Amniotic epithelial cell (primary cell): ENCODE results near the gene SHC4.
A peak's percentile ranks its signal among the peaks of the same experiment; 100 is the strongest.
"Not testable (repeated sequence)": the region's sequence is repeated elsewhere in the genome, so short reads cannot be mapped to it uniquely, and the experiment has no call there.

ENCODE experiments used
- DNase-seq: peaks from one replicate; pipeline ENCODE4 v3.0.0-alpha.2; 2010; ENCODE audit warnings: low read depth

Gene SHC4

DNA sequence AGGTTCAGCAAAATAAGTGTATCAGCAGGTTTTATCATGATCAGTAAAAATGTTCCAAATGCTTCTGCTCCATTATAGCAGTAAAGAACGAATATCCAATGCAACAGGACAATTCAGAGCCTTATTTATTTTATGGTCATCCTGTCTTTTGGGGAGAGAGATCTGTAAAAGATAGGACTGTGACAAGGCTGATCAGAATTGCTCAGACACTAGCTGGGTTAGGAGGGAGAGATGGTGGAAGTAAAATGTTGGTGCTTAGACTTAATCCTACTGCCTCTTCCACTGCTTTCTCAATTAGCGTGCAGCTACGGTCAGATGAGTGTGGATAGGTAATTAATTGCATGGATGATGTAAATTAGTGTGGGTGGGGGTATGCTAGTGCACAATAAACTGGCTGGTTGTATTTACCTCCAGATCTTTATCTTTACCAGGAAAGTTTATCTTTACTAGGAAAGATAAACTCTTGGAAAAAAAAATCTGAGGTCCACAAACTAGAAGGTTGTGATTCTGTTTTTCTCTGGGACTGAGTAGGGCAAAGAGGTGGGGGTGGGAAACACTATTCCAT is 83.6 kb downstream of the SHC4 start:
- DNase-seq: no peak

DNA sequence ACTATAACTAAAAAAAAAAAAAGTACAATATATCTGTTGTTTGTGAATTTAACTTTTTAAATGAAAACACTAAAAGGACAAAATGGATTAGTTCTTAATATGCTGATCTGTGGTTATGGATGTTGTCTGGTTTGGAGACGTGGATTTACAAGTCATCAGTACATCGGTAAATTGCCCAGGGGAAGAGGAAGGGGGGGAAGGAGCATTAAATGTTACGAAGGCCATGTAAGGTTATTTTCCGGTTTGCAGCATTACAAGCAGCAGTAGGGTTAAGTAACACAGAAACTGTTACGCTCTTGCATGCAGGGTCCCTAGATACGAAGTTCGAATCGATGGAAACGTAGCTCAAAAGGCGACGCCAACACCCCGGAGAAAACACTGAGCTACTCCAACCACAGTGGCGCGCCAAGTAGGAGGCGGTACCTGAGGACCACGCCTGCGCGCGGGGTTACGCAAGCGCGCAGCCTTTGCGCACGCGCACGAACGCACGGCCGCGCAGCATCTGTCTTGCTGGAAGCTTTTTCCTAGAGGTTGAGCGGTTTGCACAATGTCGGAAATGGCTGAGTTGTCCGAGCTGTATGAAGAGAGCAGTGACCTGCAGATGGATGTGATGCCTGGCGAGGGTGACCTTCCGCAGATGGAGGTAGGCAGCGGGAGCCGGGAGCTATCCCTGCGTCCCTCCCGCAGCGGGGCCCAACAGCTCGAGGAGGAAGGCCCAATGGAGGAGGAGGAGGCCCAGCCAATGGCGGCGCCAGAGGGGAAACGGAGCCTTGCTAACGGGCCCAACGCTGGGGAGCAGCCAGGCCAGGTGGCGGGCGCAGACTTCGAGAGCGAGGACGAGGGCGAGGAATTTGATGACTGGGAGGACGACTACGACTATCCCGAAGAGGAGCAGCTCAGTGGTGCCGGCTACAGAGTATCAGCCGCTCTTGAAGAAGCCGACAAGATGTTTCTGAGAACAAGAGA is 85.8 kb downstream of the SHC4 start, which contains the start of gene EID1:
Gene EID1 (plus strand): TSS at position 505 of the 966 bp plus-strand sequence. CDS start 43 bp downstream, at position 548.
- peak; percentile 94 for DNase-seq

DNA sequence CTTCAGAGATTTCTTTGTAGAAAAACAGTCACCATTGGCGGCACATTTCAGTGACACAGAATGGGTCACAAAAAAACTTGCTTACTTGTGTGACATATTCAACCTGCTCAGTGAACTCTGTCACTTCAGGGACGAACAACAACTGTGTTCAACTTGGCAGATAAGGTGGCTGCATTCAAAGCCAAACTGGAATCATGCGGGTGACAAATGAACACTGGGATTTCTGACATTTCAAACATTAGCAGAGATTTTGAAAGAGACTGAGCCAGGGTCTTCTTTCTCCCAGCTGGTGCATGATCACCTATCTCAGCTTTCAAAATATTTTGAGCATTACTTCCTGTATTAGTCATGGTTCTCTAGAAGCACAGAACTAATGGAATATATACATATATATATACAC is 87.7 kb downstream of the SHC4 start:
- no peak for DNase-seq

DNA sequence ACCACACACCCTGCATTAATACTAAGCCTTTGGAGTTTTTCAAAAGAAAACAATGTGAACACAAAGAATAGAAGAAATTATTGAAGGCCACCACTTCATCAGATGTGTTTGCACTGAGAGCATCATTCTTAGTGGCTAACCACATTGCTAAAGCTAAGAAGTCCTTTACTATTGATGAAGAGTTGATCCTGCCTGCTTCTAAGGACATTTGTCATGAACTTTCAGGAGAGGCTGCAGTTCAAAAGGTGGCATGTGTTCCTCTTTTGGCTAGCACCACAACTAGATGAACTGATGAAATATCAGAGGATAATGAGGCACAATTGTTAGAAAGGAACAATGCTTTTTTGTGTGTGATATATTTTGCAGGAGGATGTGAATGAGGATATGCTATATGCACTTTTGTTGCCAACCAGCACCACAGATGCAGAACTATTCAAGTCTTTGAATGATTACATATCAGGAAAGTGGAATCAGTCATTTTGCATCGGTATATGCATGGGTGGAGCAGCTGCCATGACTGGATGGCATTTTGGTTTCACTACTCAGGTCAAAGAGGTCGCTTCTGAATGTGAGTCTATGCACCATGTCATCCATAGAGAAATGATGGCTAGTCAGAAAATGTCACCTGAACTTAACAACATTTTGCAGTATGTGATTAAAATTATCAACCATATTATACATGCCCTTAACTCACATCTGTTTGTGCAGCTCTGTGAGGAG is 88.3 kb downstream of the SHC4 start:
- no peak for DNase-seq

DNA sequence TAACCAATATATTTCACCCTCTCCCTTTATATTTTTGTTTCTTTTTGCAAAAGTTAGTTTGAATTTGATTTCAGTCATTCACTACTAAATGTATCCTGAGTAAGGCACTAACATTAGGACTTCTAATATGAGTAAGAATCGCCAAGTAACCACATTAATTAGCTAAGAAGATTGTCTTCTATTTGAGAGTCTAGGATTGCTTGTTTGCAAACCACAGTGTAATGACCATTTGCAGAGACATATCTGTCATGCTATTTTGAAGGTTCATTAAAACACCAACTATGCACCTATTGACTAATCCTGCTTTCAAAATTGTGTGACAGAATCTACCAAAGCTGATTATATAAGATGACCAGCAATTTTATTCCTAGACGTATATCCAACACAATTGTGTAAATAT is 91.1 kb downstream of the SHC4 start:
- no peak for DNase-seq

DNA sequence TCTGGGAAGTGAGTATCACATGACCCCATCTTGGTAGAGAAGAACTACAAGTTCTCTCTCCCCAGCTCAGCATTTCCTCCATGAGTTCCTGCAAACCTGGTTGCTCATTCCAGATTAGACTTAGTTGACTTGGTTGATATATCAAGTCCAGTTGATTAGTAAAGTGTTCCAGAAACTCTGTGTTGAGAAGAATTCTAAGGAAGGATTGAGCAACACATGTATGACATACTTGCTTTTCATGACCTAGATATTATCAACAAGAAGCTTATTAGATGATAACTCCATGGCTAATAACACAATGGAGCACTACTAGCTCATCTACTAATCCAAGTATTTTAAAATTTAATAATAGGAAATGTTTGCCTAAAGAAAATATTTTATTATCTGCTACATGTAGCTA is 92.2 kb downstream of the SHC4 start:
- DNase-seq: peak; percentile 89

DNA sequence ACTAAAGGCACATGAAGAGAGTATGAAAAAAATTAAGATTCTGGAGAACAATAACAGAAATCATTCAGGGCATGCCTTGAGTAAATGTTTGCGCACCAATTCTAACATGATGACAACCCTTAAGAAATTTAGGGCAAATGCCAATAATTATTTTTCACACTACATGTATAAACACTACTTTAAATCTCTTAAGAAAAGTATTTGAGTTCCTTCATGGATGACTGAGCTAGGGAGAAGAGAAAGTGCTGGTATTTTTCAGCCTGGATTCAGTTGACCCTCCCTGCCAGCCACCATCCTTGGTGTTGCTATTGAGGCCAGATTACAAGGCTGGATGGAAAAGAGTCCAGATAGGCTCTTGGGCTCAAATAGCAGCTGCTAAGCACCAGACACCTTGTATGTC is 93.8 kb downstream of the SHC4 start:
- DNase-seq: no peak

DNA sequence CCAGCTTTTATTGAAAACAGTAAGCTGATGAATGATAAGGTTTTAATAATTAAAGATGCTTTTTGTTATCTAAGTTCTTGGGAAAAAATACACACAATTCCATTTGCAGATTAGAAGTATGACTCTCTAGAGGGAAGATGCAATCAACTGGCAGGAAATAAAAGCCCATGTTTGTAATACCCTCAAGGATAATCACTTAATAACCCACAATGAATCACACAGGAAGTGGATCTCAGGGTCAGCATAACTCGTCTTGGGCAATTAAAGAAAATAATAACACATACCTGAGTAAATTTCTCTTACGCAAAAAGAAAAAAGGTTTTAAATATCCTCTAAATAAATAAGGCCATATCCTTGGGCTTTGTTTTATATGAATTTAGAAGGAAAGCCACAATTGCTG is 95.2 kb downstream of the SHC4 start:
- peak; percentile 97 for DNase-seq

DNA sequence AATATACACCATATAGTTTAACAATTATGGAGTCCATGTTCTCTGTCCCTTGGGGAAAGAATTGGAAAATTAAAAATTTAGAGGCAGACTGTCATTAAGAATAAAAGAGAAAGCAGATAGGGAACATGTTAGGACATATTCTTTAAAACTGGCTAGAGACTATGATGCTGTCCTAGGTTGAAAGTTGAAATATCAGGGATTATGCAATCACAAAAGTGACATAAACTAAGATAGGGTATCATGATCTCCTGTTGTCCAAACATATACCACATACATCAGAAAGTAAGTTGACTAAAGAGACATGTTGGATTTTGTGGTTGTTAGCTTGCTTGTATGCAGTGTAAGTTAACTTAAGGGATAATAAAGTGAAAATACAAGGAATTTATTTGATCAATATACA is 95.7 kb downstream of the SHC4 start:
- DNase-seq: peak; percentile 24

DNA sequence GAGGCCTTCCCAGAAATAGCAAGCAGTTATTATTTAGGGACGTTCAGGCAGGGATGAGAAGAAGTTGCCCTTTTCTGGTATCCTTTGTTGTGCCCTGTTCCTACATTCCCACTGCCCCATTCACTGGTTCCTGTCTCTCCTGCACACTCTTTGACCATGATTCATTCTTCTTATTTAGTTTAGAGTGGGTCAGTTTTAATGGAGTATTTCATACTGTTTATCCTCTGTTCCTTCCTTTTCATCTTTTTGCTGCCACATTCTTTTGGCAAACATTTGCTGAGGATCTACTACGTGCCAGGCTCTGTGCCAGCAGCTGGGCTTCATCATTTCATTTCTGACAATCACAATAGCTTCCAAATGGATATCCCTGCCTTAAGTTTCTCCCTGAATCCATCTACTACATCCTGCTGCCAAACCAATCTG is 97.6 kb downstream of the SHC4 start:
- peak; percentile 73 for DNase-seq

DNA sequence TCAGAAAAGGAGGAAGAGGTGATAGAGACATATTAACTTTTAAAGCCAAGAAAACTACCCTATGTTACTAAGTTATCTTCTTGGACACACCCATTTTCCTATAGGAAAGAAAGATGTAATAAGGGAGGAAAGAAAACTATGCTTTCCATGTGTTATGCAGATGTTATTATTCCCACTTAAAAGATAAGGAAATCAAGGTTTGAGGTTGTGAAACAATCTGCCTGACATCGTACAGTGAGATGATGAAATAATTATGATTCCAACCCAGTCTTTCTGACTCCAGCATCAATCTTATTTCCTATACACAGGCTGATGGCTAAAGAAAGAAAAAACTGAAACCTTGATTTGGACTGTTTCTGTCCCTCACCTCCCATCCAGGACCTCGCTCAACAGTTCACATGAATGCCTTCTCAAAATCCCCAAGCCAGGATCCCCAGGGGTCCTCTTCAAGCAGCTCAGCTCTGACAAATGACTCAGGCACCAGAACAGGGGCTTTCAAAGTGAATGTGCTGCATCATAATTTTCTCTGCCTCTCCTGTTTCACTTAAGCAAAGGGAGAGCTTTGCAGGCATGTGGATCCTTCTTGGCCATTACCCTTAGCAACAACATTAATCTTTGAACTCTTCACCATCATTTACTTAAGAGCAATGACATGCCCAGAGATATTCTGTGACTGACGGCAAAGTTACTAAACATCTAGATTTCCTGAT is 98.2 kb downstream of the SHC4 start:
- DNase-seq: peak; percentile 83

DNA sequence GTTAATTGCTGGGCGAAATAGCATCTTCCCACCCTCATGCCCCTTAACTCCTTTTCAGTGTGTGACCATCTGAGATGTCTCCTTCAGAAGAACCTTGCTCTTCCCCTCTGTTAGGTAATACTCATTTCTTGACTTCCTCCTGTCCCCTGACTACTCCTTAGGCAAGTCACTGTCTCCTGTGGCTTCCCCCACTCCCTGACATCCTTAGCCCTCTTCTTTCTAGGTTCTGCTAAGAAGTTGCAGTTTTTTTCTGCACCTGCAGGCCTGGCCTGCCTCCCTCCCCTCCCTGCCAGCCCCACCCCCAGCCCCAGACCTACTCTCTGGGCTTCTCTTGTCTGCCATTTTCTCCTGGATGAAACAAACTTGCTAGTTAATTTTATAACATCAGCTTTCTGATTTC is 101.0 kb downstream of the SHC4 start:
- no peak for DNase-seq

DNA sequence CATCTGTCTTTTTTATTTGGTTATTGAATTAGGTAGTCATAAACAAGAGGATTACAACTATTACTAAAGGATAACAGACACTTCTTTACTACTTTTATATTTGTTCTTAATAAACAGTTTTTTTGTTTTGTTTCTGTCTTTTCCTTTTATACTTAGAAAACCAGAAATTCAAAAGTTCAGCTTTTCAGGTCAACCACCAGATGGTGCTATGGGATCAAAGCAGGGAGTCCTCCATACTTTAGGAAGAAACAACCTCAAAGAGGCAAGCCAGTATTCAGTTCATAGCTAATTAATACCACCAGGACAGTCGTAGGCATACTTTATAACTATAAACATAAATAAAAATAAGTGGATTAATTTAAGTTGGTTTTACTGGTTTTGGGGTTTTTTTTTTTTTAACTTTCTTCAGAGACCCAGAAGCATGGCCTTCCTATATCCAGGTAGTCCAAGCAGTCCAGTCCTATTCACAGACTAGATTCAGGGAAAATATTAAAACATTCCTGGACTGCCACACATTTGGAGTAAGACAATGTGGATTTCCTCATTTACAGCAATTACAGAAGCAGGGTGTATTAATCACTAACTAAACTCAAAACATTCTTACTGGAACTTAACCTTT is 101.8 kb downstream of the SHC4 start:
- peak; percentile 73 for DNase-seq

DNA sequence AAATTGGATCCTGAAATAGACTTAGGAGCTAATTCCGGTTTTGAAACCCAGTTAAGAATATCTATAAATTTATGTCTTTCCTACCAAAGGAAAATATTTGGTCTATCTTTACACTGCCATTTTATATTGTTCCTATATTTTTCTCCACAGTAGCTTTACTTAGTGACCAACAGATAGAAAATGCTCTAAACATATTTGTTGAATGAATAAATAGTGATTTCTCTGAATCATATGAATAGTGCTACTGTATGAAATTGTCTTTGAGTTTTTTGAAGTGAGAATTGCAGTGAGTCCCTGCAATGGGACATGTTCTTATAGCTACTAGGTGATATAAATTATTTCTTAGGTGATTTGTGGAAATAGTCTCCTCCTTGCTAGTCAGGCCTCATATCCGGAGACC is 104.3 kb downstream of the SHC4 start:
- DNase-seq: no peak

DNA sequence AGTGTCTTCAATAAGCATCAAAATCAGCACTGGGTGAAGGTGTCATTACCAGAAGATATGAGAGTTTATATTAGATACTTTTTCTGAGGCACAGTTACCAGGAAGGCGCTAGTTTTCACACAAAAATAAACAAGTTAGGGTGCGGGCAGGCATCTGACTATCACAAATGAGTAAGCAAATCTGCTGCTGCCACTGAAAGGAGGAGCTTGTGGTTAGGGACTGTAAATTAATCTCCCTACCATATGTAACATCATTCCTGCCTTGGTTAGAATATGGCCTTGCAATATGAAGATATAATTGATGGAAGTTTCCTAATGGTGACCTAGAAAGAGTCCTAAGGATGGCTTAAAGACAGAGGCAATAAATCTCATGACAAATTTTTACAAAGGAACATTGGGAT is 105.3 kb downstream of the SHC4 start:
- peak; percentile 77 for DNase-seq

DNA sequence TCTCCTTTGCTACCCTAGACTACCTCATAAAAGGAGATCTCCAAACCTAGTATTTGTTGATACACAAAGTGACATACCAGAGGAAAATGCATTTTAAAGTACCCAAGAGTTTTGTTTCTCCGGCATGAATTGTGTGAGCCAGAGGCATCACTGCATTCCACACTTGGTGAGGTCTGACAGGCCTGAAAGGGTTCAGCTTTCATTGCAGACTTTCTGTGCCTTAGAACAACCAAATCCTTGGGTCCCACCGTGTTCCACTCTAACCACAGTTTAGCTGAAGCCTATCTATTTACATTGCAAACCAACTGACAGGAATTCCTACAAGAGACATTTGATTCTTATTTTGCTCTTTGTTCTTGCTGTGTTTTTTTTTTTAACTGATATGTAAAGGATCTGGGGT is 106.8 kb downstream of the SHC4 start:
- DNase-seq: no peak

DNA sequence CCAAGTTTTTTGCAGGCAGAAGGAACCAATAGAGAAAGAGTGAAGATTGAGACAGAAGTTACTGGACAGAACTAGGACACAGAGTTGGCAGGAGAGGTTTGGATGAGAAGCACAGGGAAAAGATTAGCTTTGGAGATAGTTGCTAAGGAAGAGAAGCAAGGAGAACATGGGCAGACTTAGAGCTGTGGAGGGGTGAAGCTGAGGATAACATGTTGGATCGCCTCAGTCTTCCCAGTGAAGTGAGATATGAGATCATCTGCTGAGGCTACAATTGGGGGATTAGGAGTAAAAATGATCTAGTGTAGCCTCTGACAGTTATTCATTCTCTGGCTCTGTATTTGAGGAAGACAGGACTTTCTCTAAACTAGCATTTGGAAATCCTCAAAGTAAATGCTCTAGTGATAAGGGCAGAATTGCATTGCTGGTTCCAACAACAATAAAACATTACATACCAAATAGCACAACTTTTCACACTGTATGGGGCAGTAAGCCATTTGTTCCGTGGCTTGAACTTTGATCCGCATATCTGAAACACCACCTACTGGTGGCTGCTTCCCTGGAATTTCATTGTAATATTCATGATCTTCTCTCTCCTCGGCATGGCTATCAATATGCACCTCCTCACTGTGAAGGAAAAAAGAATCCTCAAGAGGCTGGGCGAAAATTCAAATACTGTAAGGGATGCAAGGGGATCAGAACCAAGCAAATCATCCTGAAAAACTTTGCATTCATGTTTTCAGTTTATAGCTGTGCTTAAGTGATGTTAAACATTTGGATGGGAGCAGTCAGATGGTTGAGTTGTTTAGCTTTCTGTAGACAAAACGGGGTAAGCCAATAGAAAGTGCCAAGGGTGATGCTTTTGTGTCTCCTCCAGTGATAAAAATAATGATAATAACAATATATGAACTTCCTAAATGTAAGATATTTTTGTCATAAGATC is 107.9 kb downstream of the SHC4 start:
- peak; percentile 92 for DNase-seq

DNA sequence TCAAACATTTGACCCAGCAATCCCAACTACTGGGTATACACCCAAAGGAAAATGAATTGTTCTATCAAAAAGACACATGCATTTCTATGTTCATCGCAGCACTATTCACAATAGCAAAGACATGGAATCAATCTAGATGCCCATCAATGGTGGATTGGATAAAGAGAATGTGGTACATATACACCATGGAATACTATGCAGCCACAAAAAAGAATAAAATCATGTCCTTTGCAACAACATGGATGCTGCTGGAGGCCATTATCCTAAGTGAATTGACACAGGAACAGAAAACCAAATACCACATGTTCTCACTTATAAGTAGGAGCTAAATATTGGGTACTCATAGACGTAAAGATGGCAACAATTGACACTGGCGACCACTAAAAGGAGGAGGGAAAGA is 109.3 kb downstream of the SHC4 start:
- DNase-seq: not testable (repeated sequence)

DNA sequence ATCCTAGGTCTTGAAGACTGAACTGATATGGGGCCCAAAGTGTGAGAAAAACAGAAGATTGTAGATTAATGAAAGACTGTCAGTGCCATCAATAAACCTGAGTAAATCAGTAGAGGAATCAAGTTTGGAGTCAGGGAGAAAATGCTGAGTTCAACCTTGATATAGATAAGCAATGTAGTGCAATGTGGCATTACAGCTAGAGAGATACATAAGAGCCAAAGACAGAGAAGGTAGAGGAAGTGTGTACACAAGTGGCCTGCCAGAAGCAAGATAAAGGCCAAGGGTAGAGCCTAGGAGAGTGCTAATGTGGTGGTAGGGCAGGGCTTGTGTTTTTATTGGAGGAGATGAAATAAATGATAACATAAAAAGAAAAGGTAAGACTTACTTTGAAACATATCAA is 111.8 kb downstream of the SHC4 start:
- no peak for DNase-seq

DNA sequence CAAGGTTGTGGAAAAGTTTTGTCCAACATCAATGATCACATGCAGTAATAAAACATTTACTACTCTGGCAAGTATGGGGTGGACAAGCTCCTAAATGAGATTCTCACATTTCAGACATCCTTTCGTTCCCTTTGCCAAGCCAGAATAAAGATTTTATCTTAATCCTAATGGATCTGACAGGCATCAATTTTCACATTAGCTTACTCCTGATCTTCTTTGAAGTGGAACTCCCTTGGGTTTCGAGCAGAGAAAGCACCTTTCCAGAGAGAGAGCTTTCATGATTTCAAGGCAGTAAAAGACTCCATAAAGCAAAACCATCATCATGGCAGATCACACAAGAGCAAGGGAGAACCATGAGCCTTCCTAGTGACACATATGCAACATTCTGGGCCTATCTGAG is 113.1 kb downstream of the SHC4 start:
- no peak for DNase-seq

DNA sequence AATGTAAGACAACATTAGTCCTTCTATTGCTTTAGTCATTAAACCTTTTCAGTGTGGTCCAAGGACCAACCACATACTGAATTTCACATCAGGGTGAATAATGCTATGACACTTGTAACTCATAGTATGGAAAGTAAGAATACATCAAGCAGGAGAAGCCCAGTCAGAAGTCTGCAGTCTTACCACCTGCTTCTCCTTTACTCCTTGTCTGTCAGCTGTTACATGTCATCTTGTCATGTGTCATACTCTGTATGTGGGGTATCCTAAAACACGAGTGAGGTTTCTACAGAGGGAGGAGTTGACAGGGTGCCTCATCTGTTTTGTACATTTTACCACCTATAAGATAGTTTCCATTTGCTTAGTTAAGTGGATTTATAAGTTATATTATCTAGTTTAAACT is 118.6 kb downstream of the SHC4 start:
- no peak for DNase-seq
